T-cell (primary cell): ENCODE data around the gene GPR158. TPM values are rescaled to one million over a fixed set of nuclear protein-coding genes. Genes with fewer than 3 reads are reported as not detected.

Source experiments
- ATAC-seq, 4 experiments: fragments of 200-7000 bp in 3 of 4; fragments of 150-1000 bp in 1 of 4; cut with Tn5 transposase; replicated peaks in 1 of 4; 1 replicate in 3 of 4; 2 replicates in 1 of 4; pipeline ENCODE4 v1.10.0; 2021; ENCODE audit warnings: moderate library complexity in 3 of 4, mild to moderate bottlenecking in 2 of 4, moderate number of reproducible peaks in 1 of 4
- CTCF ChIA-PET, 2 donors: fragments of 300-600 bp; sonication (Branson Sonifier 250); formaldehyde crosslinking; loops; one replicate each; lab custom pipeline; 2022; ENCODE audit warnings: antibody characterized with exemption in 2 of 2; lab: Charles Lee
- POLR2A ChIA-PET, 2 donors: fragments of 300-600 bp; sonication (Branson Sonifier 250); formaldehyde crosslinking; loops; one replicate each; lab custom pipeline; 2022; ENCODE audit warnings: antibody characterized with exemption in 2 of 2; lab: Charles Lee
- DNase-seq, 35 experiments: peaks; one replicate each; pipeline versions ENCODE4 v3.0.0 to v3.0.0-alpha.2; 2013 to 2023
- H3K27ac ChIP-seq: one replicate; pipeline ENCODE4 v1.5.1; 2013; ENCODE audit warnings: low read length
- H3K27me3 ChIP-seq, 2 experiments: replicated peaks in 1 of 2; 1 replicate in 1 of 2; 2 replicates in 1 of 2; pipeline versions ENCODE4 v1.6.1 to v1.7.0; 2013; ENCODE audit warnings: low read length in 1 of 2, mixed read lengths in 1 of 2; ENCODE audit not compliant: control insufficient read depth in 2 of 2, insufficient read depth in 2 of 2; ENCODE audit errors: extremely low read depth in 1 of 2
- H3K36me3 ChIP-seq, 2 donors: 1 replicate in 1 of 2; 2 replicates in 1 of 2; pipeline versions ENCODE4 v1.6.1 to v1.7.0; 2013; ENCODE audit warnings: low read length in 1 of 2; ENCODE audit not compliant: control insufficient read depth in 2 of 2, insufficient read depth in 1 of 2; ENCODE audit errors: extremely low read depth in 1 of 2
- H3K4me1 ChIP-seq, 2 experiments: 1 replicate in 1 of 2; 2 replicates in 1 of 2; pipeline versions ENCODE4 v1.6.1 to v1.7.0; 2013; ENCODE audit warnings: low read length in 2 of 2, mixed read lengths in 1 of 2; ENCODE audit not compliant: insufficient read depth in 2 of 2, control insufficient read depth in 1 of 2; ENCODE audit errors: extremely low read depth in 1 of 2
- H3K4me3 ChIP-seq, 2 donors: 1 replicate in 1 of 2; 2 replicates in 1 of 2; pipeline versions ENCODE4 v1.5.1 to v1.7.0; 2013; ENCODE audit warnings: mild to moderate bottlenecking in 2 of 2, low read length in 1 of 2, moderate library complexity in 1 of 2; ENCODE audit not compliant: control insufficient read depth in 1 of 2; ENCODE audit errors: extremely low read depth in 1 of 2
- H3K9me3 ChIP-seq: 2 replicates; pipeline ENCODE4 v1.7.0; 2013
- H3K27ac Mint-ChIP-seq, 2 donors: one replicate each; pipeline ENCODE4 v1.8.0; 2020 to 2021; ENCODE audit warnings: mild to moderate bottlenecking in 2 of 2, mixed read lengths in 2 of 2
- H3K27me3 Mint-ChIP-seq, 2 donors: one replicate each; pipeline ENCODE4 v1.8.0; 2021 to 2022; ENCODE audit warnings: mixed read lengths in 2 of 2
- H3K36me3 Mint-ChIP-seq: one replicate; pipeline ENCODE4 v1.8.0; 2021; ENCODE audit warnings: mixed read lengths
- H3K4me1 Mint-ChIP-seq, 3 donors: one replicate each; pipeline ENCODE4 v1.8.0; 2020 to 2022; ENCODE audit warnings: mixed read lengths in 3 of 3, mild to moderate bottlenecking in 1 of 3
- H3K4me3 Mint-ChIP-seq, 3 donors: one replicate each; pipeline ENCODE4 v1.8.0; 2020 to 2022; ENCODE audit warnings: mild to moderate bottlenecking in 3 of 3, mixed read lengths in 3 of 3, moderate library complexity in 3 of 3
- H3K9me3 Mint-ChIP-seq, 3 donors: one replicate each; pipeline ENCODE4 v1.8.0; 2020 to 2022; ENCODE audit warnings: mixed read lengths in 3 of 3
- WGBS: methylation state at CpG from one replicate; pipeline ENCODE4 v1.1.5; 2013; ENCODE audit warnings: missing lambda C conversion rate; ENCODE audit not compliant: insufficient coverage; 5-methylcytosine and 5-hydroxymethylcytosine counted together
- total RNA-seq, 35 experiments: library from RNA in 6 of 35; stranded (reverse) in 6 of 35; fragments of 120-200 nt in 1 of 35; gene quantifications; one replicate each; pipeline versions ENCODE4 v1.2.1 to v1.2.4 and lab custom pipeline; 2013 to 2026

The GPR158 gene
- total RNA-seq, 5 donors from 2014 or later (not counting 1 experiment from before 2014, with no cell fraction given): not detected

DNA sequence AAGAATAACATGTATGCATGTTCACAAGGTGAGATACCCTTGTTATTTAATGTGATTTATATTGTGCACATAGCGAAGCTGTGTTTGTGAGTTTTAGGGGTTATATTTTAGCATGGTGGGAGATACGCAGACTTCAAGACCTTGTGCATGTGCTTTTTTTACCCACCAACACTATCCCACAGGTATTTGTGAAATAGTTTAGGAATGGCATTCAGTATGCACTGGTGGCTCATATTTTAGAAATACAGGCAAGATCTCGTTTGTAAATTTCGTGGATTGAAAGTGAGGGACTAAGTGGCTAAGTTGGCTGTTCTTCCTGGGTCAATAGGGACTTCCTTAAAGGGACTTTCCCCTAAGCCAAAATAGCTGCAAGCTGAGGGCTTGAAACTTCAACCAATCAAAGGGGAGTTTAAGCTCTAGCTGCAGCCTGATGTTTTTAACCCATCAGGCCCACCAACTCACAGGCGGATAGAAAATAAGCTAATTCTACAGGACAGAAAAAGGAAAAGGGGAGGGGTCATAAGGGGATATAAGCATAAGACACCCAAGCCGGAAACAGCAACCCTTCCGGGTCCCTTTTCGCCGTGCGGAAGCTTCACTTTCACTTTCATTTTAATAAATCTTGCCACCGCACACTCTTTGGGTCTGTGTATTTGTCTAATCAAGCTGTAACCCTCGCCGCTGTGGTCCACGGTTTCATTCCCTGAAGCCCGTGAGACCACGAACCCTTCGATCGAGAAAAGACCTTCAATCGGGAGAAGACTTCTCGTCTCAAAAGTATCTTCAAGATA is 291.0 kb downstream of the GPR158 start:
- Histone ChIP-seq H3K36me3 (no peaks in the 10 kb centered on the region), H3K27me3 (no peaks in the 10 kb centered on the region), H3K9me3 (no peaks in the 10 kb centered on the region), H3K27ac (no peak overlapping the region), H3K4me1 (no peaks in the 10 kb centered on the region), H3K4me3 (no peak overlapping the region)
- Mint-ChIP-seq H3K9me3 (peaks cover 6 to 14% (median 12%) of the 10 kb centered on the region in 3 donors), H3K36me3 (no peaks in the 10 kb centered on the region), H3K4me3 (no peak overlapping the region), H3K27me3 (no peaks in the 10 kb centered on the region), H3K4me1 (no peaks in the 10 kb centered on the region), H3K27ac (no peak overlapping the region)
- no peak for ATAC-seq
- POLR2A ChIA-PET: no interaction called here
- no peak for DNase-seq
- CTCF ChIA-PET: no interaction called here
- 92% methylated on average over 10 of the region's 20 CpGs for WGBS

DNA sequence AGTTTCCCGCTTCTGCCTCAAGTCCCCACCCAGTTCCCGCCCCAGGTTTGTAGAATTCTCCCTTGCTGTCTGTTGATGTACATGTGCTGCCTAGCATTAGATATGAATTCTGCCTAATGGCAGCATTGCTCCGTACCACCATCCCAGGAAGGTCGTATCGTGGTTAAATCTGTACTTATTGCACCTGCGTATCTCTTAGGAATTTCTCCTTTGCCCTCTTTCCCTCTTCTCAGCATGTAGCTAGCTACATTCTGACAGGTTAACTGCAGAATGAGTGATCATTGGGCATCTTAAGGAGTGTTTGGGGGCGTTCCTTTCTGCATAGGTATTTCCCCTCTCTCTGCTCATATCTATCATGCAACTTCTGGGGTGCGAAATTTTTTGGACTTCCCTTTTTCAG is 293.1 kb downstream of the GPR158 start:
- ChIA-PET CTCF (no interaction called here), POLR2A (no interaction called here)
- Mint-ChIP-seq H3K4me1 (no peaks in the 10 kb centered on the region), H3K27me3 (no peaks in the 10 kb centered on the region), H3K27ac (no peak overlapping the region), H3K36me3 (no peaks in the 10 kb centered on the region), H3K9me3 (peaks cover 2 to 12% (median 11%) of the 10 kb centered on the region in 3 donors), H3K4me3 (no peak overlapping the region)
- H3K4me3 ChIP-seq: no peak overlapping the region
- DNase-seq (no peak), ATAC-seq (no peak)
- no peaks in the 10 kb centered on the region for H3K4me1 ChIP-seq
- H3K27ac ChIP-seq: no peak overlapping the region
- WGBS: 75% methylated on average over 2 of the region's 8 CpGs
- H3K36me3 ChIP-seq: no peaks in the 10 kb centered on the region
- H3K9me3 ChIP-seq: no peaks in the 10 kb centered on the region
- no peaks in the 10 kb centered on the region for H3K27me3 ChIP-seq

DNA sequence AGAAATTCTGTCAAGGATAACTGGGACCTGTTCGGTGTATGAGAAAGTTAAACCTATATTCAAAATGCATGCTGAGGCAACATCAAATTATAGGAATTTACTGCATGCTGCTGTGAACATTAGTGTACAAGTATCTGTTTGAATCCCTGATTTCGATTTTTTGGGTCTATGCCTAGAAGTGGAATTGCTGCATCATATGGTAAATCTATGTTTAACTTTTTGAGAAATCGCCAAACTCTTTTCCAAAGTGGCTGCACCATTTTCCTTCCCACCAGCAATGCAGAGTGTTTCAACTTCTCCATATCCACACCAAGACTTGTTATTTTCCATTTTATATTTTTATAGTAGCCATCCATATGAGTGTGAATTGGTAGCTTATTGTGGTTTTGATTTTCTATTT is 306.7 kb downstream of the GPR158 start:
- ChIA-PET CTCF (no interaction called here), POLR2A (no interaction called here)
- H3K4me1 ChIP-seq: no peaks in the 10 kb centered on the region
- H3K4me1 Mint-ChIP-seq: no peaks in the 10 kb centered on the region
- no peaks in the 10 kb centered on the region for H3K36me3 ChIP-seq
- H3K27me3 ChIP-seq: no peaks in the 10 kb centered on the region
- H3K9me3 ChIP-seq: peaks cover 2% of the 10 kb centered on the region
- no peak overlapping the region for H3K4me3 Mint-ChIP-seq
- no peak overlapping the region for H3K4me3 ChIP-seq
- ATAC-seq: no peak
- WGBS: no CpG with 5 or more reads among the region's 3 CpGs
- peaks cover 16 to 21% (median 19%) of the 10 kb centered on the region in 3 donors for H3K9me3 Mint-ChIP-seq
- no peak overlapping the region for H3K27ac Mint-ChIP-seq
- H3K36me3 Mint-ChIP-seq: no peaks in the 10 kb centered on the region
- no peak overlapping the region for H3K27ac ChIP-seq
- DNase-seq: no peak
- no peaks in the 10 kb centered on the region for H3K27me3 Mint-ChIP-seq

DNA sequence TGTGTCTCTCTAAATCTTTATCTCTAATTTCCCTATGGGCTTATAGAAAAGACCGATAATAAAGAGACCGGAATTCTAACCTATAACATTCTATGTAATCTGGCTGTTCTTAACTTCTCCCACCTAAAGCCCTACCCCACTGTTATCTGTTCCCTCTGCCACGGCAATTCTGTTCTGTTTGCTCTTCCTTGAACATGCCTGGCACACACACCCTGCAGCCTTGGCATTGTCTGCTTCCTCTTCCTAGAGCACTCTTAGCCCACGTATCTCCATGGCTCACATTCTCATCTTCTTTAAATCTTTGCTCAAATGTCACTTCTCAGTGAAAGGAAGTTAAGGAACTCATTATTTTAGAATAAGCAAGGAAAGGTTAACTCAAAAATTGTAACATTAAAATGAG is 309.2 kb downstream of the GPR158 start:
- Mint-ChIP-seq H3K4me1 (no peaks in the 10 kb centered on the region), H3K36me3 (no peaks in the 10 kb centered on the region), H3K9me3 (peaks cover 16 to 21% (median 18%) of the 10 kb centered on the region in 3 donors), H3K4me3 (no peak overlapping the region), H3K27ac (no peak overlapping the region), H3K27me3 (no peaks in the 10 kb centered on the region)
- DNase-seq (no peak), ATAC-seq (no peak)
- no peaks in the 10 kb centered on the region for H3K36me3 ChIP-seq
- H3K27me3 ChIP-seq: no peaks in the 10 kb centered on the region
- peaks cover 6% of the 10 kb centered on the region for H3K9me3 ChIP-seq
- ChIA-PET CTCF (no interaction called here), POLR2A (no interaction called here)
- H3K4me1 ChIP-seq: no peaks in the 10 kb centered on the region
- WGBS: 82% methylated on average over 3 of the region's 4 CpGs
- no peak overlapping the region for H3K4me3 ChIP-seq
- no peak overlapping the region for H3K27ac ChIP-seq

DNA sequence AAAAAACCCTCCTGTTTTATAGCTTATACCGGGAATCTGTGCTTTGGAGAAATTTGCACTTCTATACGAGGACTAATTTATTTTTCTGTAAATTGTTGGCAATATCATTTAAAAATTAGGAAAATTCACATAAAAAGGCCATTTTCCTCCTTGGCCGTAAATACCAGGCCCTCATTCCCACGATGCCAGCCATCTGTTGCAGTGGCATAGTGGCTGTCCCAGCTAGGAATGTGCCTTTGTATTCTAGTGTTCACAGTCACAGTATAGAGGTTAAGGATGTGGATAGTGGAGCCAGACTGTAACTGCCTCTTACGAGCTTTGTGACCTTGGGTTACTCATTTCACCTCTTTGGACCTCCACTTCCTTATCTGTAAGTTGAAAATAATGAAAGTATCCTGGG is 312.5 kb downstream of the GPR158 start:
- CTCF ChIA-PET: no interaction called here
- Histone ChIP-seq H3K27ac (no peak overlapping the region), H3K9me3 (peaks cover 6% of the 10 kb centered on the region), H3K27me3 (no peaks in the 10 kb centered on the region), H3K4me3 (no peak overlapping the region), H3K4me1 (no peaks in the 10 kb centered on the region), H3K36me3 (no peaks in the 10 kb centered on the region)
- H3K36me3 Mint-ChIP-seq: no peaks in the 10 kb centered on the region
- no peaks in the 10 kb centered on the region for H3K27me3 Mint-ChIP-seq
- no peak overlapping the region for H3K4me3 Mint-ChIP-seq
- no peak overlapping the region for H3K27ac Mint-ChIP-seq
- DNase-seq (no peak), ATAC-seq (no peak)
- POLR2A ChIA-PET: no interaction called here
- 80% methylated on average over 1 of the region's 5 CpGs for WGBS
- peaks cover 10 to 11% (median 10%) of the 10 kb centered on the region in 3 donors for H3K9me3 Mint-ChIP-seq
- no peaks in the 10 kb centered on the region for H3K4me1 Mint-ChIP-seq

DNA sequence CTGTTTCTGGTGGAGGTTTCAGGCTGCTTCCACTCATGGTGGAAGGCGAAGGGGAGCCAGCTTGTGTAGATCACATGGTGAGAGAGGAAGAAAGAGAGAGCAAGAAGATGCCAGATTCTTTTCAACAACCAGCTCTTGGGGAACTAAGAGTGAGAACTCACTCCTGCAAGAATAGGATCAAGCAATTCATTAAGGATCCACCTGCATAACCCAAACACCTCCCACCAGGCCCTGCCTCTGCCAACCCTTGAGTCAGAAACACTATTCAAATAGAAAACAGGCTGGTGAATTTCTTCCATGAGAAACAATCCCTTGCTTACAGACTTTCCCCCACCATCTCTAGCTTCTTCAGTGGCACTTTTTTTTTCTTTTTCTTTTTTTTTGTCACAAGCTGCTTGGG is 317.2 kb downstream of the GPR158 start:
- Histone ChIP-seq H3K27ac (no peak overlapping the region), H3K4me3 (no peak overlapping the region), H3K27me3 (no peaks in the 10 kb centered on the region), H3K36me3 (no peaks in the 10 kb centered on the region), H3K9me3 (peaks cover under 1% of the 10 kb centered on the region), H3K4me1 (no peaks in the 10 kb centered on the region)
- no peak overlapping the region for H3K4me3 Mint-ChIP-seq
- H3K27me3 Mint-ChIP-seq: no peaks in the 10 kb centered on the region
- no peak for DNase-seq
- no peak for ATAC-seq
- CTCF ChIA-PET: interaction anchor here in 1 of 2 donors (0.6 kb wide), 1 partner anchor 40 kb away, joined by 3 read pairs; no protein-coding TSS in a partner anchor
- H3K36me3 Mint-ChIP-seq: no peaks in the 10 kb centered on the region
- no peaks in the 10 kb centered on the region for H3K4me1 Mint-ChIP-seq
- no peak overlapping the region for H3K27ac Mint-ChIP-seq
- no CpG with 5 or more reads among the region's 1 CpG for WGBS
- POLR2A ChIA-PET: interaction anchor here in 1 of 2 donors (0.6 kb wide), 1 partner anchor 44 kb away, joined by 6 read pairs; no protein-coding TSS in a partner anchor
- H3K9me3 Mint-ChIP-seq: peaks cover 0 to 4% (median 0%) of the 10 kb centered on the region in 3 donors
